Measurements from ENCODE around the gene ABHD12. TPM values are rescaled to one million over a fixed set of nuclear protein-coding genes. Genes with fewer than 3 reads are reported as not detected.
"Not testable (repeated sequence)": the region's sequence is repeated elsewhere in the genome, so short reads cannot be mapped to it uniquely, and the experiment has no call there.

ABHD12 gene
- polyA plus RNA-seq, 1 donor (not counting 4 experiments of a cell fraction or from before 2014, with no cell fraction given), result 11.2 TPM

DNA sequence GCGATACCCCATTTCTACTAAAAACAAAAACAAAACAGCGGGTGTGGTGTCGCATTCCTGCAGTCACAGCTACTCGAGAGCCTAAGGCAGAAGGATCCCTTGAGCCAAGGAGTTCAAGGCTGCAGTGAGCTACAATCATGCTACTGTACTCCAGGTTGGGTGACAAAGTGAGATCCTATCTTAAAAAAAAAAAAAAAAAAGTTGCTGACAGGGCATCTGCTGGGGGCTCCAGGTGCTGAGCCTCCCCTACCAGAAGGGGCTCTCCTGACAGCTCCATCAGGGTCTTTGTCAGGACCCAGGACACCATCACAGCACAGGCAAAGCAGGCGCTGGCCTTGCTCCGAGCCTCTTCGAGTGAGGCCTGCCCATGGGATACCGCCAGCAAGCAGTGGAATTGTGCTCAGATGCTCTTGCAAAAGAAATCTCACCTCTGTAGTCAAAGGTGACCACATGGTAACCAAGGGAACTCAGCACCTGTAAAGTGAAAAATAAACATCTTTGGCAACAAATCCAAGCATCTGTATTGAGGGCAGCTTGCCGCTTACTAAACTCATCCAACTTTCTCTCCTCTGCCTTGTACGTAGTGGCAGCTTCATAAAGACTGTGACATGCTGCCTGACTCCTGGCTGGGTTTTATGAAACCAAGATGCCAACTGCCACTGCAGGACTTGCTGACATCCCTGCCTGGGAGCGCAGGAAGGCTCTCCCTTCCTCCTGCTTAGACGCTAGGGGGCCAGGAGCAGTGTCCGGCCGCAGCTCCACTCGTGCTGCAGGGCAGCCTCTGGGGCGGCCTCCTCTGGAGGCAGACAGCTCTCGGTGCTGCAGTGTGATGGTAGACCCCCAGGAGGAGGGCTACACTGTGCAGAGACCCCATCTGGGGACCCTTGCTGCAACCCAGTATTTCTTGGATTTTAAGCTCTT, 75.9 kb downstream of the ABHD12 start:
- no peak for FAIRE-seq
- no peaks in the 10 kb centered on the region for H3K79me2 ChIP-seq (ENCODE audit: control insufficient read depth, insufficient read depth, low read length)
- dilution Hi-C loops (cut with MboI; ENCODE audit: extremely low pct_ligation_motif_present, low sequenced_read_pairs), result no loop called here

GRCh38 chr20:25313593-25313992, 77.0 kb downstream of the ABHD12 start:
- H3K27ac ChIP-seq (ENCODE audit: control insufficient read depth, insufficient read depth, low read length), result no peak overlapping the region
- peaks cover 20% of the 10 kb centered on the region for H3K4me1 ChIP-seq (ENCODE audit: control insufficient read depth, extremely low read depth, insufficient read depth, low read length)
- H3K4me2 ChIP-seq (ENCODE audit: control insufficient read depth, extremely low read depth, insufficient read depth, low read depth, low read length), result no peak overlapping the region
- no peaks in the 10 kb centered on the region for H3K27me3 ChIP-seq (ENCODE audit: control insufficient read depth, extremely low read depth, insufficient read depth, low read length)
- DNase-seq (ENCODE audit: low read depth, low spot score), result no peak
- H3K36me3 ChIP-seq (ENCODE audit: control insufficient read depth in 2 of 2, extremely low read depth in 1 of 2, insufficient read depth in 2 of 2, low read length in 2 of 2), result no peaks in the 10 kb centered on the region
- H4K20me1 ChIP-seq (ENCODE audit: control insufficient read depth, extremely low read depth, insufficient read depth, low read length), result no peaks in the 10 kb centered on the region
- no peak overlapping the region for H3K9ac ChIP-seq (ENCODE audit: control insufficient read depth, extremely low read depth, insufficient read depth, low read length)
- no peak for FAIRE-seq
- no peak overlapping the region for H2AFZ ChIP-seq (ENCODE audit: control insufficient read depth, low read length)
- no peak overlapping the region for H3K4me3 ChIP-seq (ENCODE audit: control insufficient read depth in 2 of 3, extremely low read depth in 1 of 3, insufficient read depth in 2 of 3, low read depth in 1 of 3, low read length in 3 of 3)
- H3K9me1 ChIP-seq (ENCODE audit: control insufficient read depth, extremely low read depth, insufficient read depth, low read length), result no peaks in the 10 kb centered on the region
- no peaks in the 10 kb centered on the region for H3K9me3 ChIP-seq (ENCODE audit: control insufficient read depth, low read depth, low read length)
- H3K79me2 ChIP-seq (ENCODE audit: control insufficient read depth, insufficient read depth, low read length), result no peaks in the 10 kb centered on the region
- dilution Hi-C loops (cut with MboI; ENCODE audit: extremely low pct_ligation_motif_present, low sequenced_read_pairs), result no loop called here
- TF ChIP-seq, protein P1, sequence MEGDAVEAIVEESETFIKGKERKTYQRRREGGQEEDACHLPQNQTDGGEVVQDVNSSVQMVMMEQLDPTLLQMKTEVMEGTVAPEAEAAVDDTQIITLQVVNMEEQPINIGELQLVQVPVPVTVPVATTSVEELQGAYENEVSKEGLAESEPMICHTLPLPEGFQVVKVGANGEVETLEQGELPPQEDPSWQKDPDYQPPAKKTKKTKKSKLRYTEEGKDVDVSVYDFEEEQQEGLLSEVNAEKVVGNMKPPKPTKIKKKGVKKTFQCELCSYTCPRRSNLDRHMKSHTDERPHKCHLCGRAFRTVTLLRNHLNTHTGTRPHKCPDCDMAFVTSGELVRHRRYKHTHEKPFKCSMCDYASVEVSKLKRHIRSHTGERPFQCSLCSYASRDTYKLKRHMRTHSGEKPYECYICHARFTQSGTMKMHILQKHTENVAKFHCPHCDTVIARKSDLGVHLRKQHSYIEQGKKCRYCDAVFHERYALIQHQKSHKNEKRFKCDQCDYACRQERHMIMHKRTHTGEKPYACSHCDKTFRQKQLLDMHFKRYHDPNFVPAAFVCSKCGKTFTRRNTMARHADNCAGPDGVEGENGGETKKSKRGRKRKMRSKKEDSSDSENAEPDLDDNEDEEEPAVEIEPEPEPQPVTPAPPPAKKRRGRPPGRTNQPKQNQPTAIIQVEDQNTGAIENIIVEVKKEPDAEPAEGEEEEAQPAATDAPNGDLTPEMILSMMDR (optimal IDR thresholded peaks at IDR 0.05 in 1 of 3, IDR thresholded peaks at IDR 0.05 in 1 of 3, conservative IDR thresholded peaks at IDR 0.05 in 1 of 3; ENCODE audit: extremely low read depth in 1 of 3, insufficient read depth in 2 of 3, low read length in 3 of 3), result no peak
- no peak for TF ChIP-seq EZH2 (IDR thresholded peaks at IDR 0.05; ENCODE audit: low read length)

More for the DNA sequence above, 75.9 kb downstream of the ABHD12 start:
- DNase-seq (ENCODE audit: low read depth, low spot score), result no peak
- no peaks in the 10 kb centered on the region for H3K9me1 ChIP-seq (ENCODE audit: control insufficient read depth, extremely low read depth, insufficient read depth, low read length)
- H3K4me3 ChIP-seq (ENCODE audit: control insufficient read depth in 2 of 3, extremely low read depth in 1 of 3, insufficient read depth in 2 of 3, low read depth in 1 of 3, low read length in 3 of 3), result no peak overlapping the region
- peaks cover 17% of the 10 kb centered on the region for H3K4me1 ChIP-seq (ENCODE audit: control insufficient read depth, extremely low read depth, insufficient read depth, low read length)
- no peak overlapping the region for H2AFZ ChIP-seq (ENCODE audit: control insufficient read depth, low read length)
- no peaks in the 10 kb centered on the region for H4K20me1 ChIP-seq (ENCODE audit: control insufficient read depth, extremely low read depth, insufficient read depth, low read length)
- no peak overlapping the region for H3K4me2 ChIP-seq (ENCODE audit: control insufficient read depth, extremely low read depth, insufficient read depth, low read depth, low read length)
- no peak overlapping the region for H3K9ac ChIP-seq (ENCODE audit: control insufficient read depth, extremely low read depth, insufficient read depth, low read length)
- no peaks in the 10 kb centered on the region for H3K27me3 ChIP-seq (ENCODE audit: control insufficient read depth, extremely low read depth, insufficient read depth, low read length)
- no peaks in the 10 kb centered on the region for H3K36me3 ChIP-seq (ENCODE audit: control insufficient read depth in 2 of 2, extremely low read depth in 1 of 2, insufficient read depth in 2 of 2, low read length in 2 of 2)
- H3K9me3 ChIP-seq (ENCODE audit: control insufficient read depth, low read depth, low read length), result no peaks in the 10 kb centered on the region
- TF ChIP-seq, protein P1 (optimal IDR thresholded peaks at IDR 0.05 in 1 of 3, IDR thresholded peaks at IDR 0.05 in 1 of 3, conservative IDR thresholded peaks at IDR 0.05 in 1 of 3; ENCODE audit: extremely low read depth in 1 of 3, insufficient read depth in 2 of 3, low read length in 3 of 3), result no peak
- no peak for TF ChIP-seq EZH2 (IDR thresholded peaks at IDR 0.05; ENCODE audit: low read length)
- no peak overlapping the region for H3K27ac ChIP-seq (ENCODE audit: control insufficient read depth, insufficient read depth, low read length)

DNA sequence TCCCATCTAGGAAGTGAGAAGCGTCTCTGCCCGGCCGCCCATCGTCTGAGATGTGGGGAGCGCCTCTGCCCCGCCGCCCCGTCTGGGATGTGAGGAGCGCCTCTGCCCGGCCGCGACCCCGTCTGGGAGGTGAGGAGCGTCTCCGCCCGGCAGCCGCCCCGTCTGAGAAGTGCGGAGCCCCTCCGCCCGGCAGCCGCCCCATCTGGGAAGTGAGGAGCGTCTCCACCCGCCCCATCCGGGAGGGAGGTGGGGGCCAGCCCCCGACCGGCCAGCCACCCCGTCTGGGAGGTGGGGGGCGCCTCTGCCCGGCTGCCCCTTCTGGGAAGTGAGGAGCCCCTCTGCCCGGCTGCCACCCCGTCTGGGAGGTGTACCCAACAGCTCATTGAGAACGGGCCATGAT, 77.9 kb downstream of the ABHD12 start:
- H3K4me3 ChIP-seq (ENCODE audit: control insufficient read depth in 2 of 3, extremely low read depth in 1 of 3, insufficient read depth in 2 of 3, low read depth in 1 of 3, low read length in 3 of 3); DNase-seq (ENCODE audit: low read depth, low spot score); H3K79me2 ChIP-seq (ENCODE audit: control insufficient read depth, insufficient read depth, low read length); H3K9ac ChIP-seq (ENCODE audit: control insufficient read depth, extremely low read depth, insufficient read depth, low read length); FAIRE-seq; H3K4me2 ChIP-seq (ENCODE audit: control insufficient read depth, extremely low read depth, insufficient read depth, low read depth, low read length); H2AFZ ChIP-seq (ENCODE audit: control insufficient read depth, low read length); dilution Hi-C loops (cut with MboI; ENCODE audit: extremely low pct_ligation_motif_present, low sequenced_read_pairs); H4K20me1 ChIP-seq (ENCODE audit: control insufficient read depth, extremely low read depth, insufficient read depth, low read length); H3K27me3 ChIP-seq (ENCODE audit: control insufficient read depth, extremely low read depth, insufficient read depth, low read length); H3K9me1 ChIP-seq (ENCODE audit: control insufficient read depth, extremely low read depth, insufficient read depth, low read length); H3K27ac ChIP-seq (ENCODE audit: control insufficient read depth, insufficient read depth, low read length); H3K36me3 ChIP-seq (ENCODE audit: control insufficient read depth in 2 of 2, extremely low read depth in 1 of 2, insufficient read depth in 2 of 2, low read length in 2 of 2); H3K9me3 ChIP-seq (ENCODE audit: control insufficient read depth, low read depth, low read length): not testable (repeated sequence)
- peaks cover 20% of the 10 kb centered on the region for H3K4me1 ChIP-seq (ENCODE audit: control insufficient read depth, extremely low read depth, insufficient read depth, low read length)

All from keratinocyte (primary cell).